ENCODE data around the gene KCNE3.

KCNE3 gene, protein sequence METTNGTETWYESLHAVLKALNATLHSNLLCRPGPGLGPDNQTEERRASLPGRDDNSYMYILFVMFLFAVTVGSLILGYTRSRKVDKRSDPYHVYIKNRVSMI

DNA sequence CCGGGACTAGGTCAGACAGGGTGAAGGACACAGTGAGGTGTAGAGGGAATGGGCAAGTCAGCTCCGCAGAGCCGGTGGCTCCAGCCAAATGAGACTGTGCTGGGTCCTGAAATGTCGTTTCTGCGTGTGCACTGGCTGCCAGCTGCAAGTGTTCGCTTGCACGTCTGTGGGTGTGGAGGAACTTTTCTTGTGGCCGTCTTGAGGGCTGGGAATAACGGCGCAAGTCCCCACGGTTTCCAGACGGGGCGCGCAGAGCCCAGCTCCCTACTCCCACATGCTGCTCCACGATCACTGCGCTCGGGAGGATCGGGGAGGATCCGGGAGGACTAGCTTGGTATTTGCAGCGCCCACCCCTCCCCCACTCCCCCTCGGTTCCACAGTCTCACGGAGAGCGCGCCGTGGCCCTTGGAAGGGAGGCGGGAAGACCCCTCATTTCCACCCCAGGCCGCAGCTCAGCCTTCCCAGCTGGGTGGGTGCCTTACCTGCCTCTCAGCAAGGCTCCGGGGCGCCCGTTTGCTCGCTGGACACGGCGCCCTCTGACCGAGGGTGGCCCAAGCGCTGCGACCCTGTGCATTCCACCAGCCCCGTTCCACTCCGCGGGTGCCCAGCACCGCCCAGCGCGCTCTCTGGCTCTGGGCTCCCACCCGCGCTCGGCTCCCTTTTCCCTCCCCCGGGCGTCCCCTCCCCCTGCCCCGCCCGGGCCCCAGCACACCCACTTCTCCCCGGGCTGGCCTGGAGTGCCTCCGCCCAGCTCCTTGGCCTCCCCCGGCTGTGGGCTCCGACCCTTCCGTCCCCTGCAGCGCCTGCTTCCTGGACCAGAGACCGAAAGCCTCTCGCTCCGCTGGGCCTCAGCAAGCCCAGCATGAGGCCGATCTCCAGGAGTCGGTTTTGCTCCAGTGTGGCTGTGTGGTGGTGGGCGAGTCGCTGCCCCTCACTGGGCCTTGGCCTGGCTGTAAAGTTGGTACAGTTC is at the start of gene KCNE3:
TSS of gene KCNE3 (minus strand) at position 634 of the 970 bp plus-strand sequence. CDS start 9,986 bp downstream, outside the sequence.
- CTCF ChIA-PET, result interaction anchor here (0.9 to 2.2 kb wide), 8 partner anchors 9 to 272 kb away, joined by 3 to 9 read pairs (median 4); no protein-coding TSS in a partner anchor
- TF ChIP-seq, protein P1, sequence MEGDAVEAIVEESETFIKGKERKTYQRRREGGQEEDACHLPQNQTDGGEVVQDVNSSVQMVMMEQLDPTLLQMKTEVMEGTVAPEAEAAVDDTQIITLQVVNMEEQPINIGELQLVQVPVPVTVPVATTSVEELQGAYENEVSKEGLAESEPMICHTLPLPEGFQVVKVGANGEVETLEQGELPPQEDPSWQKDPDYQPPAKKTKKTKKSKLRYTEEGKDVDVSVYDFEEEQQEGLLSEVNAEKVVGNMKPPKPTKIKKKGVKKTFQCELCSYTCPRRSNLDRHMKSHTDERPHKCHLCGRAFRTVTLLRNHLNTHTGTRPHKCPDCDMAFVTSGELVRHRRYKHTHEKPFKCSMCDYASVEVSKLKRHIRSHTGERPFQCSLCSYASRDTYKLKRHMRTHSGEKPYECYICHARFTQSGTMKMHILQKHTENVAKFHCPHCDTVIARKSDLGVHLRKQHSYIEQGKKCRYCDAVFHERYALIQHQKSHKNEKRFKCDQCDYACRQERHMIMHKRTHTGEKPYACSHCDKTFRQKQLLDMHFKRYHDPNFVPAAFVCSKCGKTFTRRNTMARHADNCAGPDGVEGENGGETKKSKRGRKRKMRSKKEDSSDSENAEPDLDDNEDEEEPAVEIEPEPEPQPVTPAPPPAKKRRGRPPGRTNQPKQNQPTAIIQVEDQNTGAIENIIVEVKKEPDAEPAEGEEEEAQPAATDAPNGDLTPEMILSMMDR (IDR thresholded peaks at IDR 0.05; ENCODE audit: insufficient read depth, low read length, missing control alignments), result no peak
- POLR2A ChIA-PET, result no interaction called here
- no peak for DNase-seq (ENCODE audit: low read depth, low spot score)
- peak within 1 kb of the TSS; percentile 45 for H3K4me3 ChIP-seq (ENCODE audit: low read depth, low read length)

DNA sequence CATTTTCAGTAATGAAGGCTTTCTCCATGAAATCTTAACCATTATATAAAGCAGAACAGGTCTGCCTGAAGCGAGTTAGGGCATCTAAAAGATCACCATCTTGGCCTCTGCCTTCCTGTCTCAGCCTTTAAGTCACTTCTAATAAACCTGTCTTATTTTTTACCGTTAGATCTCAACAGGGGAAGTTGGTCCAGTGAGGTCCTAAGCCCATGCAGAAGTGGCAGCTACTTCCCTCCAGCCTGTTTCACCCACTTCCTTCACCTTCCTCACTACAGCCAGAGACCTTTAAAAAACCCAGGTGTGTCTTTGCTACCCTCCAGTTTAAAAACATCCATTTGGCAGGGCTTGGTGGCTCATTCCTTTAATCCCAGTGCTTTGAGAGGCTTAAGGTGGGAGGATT is 40.2 kb upstream of the KCNE3 start:
- ChIA-PET POLR2A (interaction anchor here (0.6 kb wide), 1 partner anchor 513 kb away, joined by 3 read pairs; no protein-coding TSS in a partner anchor), CTCF (no interaction called here)
- no peak overlapping the region for H3K4me3 ChIP-seq (ENCODE audit: low read depth, low read length)
- TF ChIP-seq, protein P1 (IDR thresholded peaks at IDR 0.05; ENCODE audit: insufficient read depth, low read length, missing control alignments), result no peak
- no peak for DNase-seq (ENCODE audit: low read depth, low spot score)

DNA sequence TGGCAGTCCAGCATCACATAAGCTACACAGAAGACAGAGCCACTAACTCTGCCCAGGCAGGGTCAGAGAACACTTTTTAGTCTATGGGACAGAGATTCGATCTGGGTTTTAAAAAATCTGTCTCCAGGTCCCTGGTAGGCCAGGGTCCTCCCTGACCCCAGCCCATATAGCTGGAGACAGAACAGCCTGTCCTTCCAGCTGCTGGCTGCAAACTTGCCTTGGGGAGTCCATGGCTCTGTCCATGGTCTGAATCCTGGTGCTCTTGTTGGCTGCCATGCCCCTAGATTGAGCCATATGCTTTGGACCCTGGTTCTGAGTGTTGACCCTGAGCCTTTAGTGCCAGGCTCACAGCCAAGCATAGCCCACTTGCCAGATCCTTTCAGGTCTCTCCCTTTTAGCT is 39.5 kb upstream of the KCNE3 start:
- H3K4me3 ChIP-seq (ENCODE audit: low read depth, low read length), result no peak overlapping the region
- TF ChIP-seq, protein P1 (IDR thresholded peaks at IDR 0.05; ENCODE audit: insufficient read depth, low read length, missing control alignments), result no peak
- no peak for DNase-seq (ENCODE audit: low read depth, low spot score)
- CTCF ChIA-PET, result interaction anchor here (1.6 kb wide), 1 partner anchor 13 kb away, joined by 3 read pairs; the partner anchor contains the start of gene LIPT2
- POLR2A ChIA-PET, result no interaction called here

DNA sequence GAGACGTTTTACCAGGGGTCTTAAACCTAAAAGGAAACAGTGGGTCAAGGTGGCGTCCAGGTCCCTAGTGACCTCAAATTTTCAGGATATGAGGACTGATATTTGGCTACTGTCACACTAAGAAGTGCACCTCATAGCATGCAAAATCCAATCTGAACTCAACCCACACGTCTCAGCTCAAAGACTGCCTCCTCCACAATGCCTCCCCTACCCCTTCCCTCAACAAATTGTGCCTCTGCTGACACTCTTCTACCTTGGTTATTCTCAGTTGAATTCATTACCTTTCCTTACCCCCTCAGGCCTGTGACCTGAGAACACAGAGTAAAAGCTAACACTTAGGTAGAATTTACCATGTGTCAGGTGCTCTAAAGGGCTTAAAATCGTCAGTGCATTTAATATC is 38.6 kb upstream of the KCNE3 start:
- CTCF ChIA-PET, result interaction anchor here (0.9 to 1.6 kb wide), 2 partner anchors 12 to 18 kb away, joined by 3 read pairs; partner anchors contain the start of gene LIPT2
- POLR2A ChIA-PET, result no interaction called here
- TF ChIP-seq, protein P1 (IDR thresholded peaks at IDR 0.05; ENCODE audit: insufficient read depth, low read length, missing control alignments), result no peak
- no peak overlapping the region for H3K4me3 ChIP-seq (ENCODE audit: low read depth, low read length)
- no peak for DNase-seq (ENCODE audit: low read depth, low spot score)

DNA sequence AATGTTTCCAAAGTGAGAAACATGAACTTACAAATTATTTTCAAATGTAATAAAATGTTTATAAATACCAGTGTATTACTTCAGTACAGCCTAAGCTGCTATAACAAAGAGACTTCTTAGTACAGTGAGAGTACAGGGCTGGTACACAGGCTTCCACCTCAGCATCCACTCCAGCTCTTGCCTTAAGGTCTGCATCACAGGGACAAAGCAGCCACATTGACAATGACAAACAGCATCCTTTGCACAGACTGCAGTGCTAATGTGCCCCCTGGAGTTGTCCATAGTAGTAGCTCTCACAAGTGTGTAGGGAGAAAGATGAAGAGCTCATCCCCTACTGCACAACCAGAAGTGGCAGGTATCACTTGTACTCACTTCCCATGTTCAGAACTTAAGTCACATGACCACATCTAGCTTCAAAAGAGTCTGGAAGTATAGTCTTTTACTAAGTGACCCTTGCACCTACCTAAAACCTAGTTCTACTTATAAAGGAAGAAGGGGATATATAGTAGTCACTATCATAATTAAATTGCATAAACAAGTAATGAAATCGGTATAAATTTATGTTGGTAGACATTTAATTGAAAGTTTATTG is 36.8 kb upstream of the KCNE3 start:
- DNase-seq (ENCODE audit: low read depth, low spot score), result no peak
- ChIA-PET CTCF (interaction anchor here (0.5 to 2.2 kb wide), 2 partner anchors 10 to 540 kb away, joined by 3 to 5 read pairs; partner anchors contain the start of gene LIPT2), POLR2A (no interaction called here)
- TF ChIP-seq, protein P1 (IDR thresholded peaks at IDR 0.05; ENCODE audit: insufficient read depth, low read length, missing control alignments), result no peak
- H3K4me3 ChIP-seq (ENCODE audit: low read depth, low read length), result no peak overlapping the region
